HG03039 (cell line): ENCODE measurements around the gene CPNE8.
A peak's percentile ranks its signal among the peaks of the same experiment; 100 is the strongest.

Experiments
- ATAC-seq: cut with Tn5 transposase; IDR thresholded peaks from one replicate; pipeline ENCODE4 v1.9.1; 2021; ENCODE audit warnings: mild to moderate bottlenecking, moderate library complexity; ENCODE audit not compliant: unreplicated experiment

Gene CPNE8

GRCh38 chr12:38838056-38838850 lies 67.1 kb downstream of the CPNE8 start:
- no peak for ATAC-seq

- no peak for ATAC-seq
These were observed 73.7 kb downstream of the CPNE8 start for GRCh38 chr12:38831715-38832114.

GRCh38 chr12:38825006-38825405 lies 80.4 kb downstream of the CPNE8 start:
- ATAC-seq: no peak

GRCh38 chr12:38823738-38824137 lies 81.7 kb downstream of the CPNE8 start:
- no peak for ATAC-seq

- no peak for ATAC-seq
These were observed 82.1 kb downstream of the CPNE8 start for GRCh38 chr12:38823314-38823713.

GRCh38 chr12:38817942-38818341 lies 87.4 kb downstream of the CPNE8 start:
- ATAC-seq: no peak

GRCh38 chr12:38813923-38814322 lies 91.5 kb downstream of the CPNE8 start:
- ATAC-seq: no peak

- ATAC-seq: no peak
These were observed 93.5 kb downstream of the CPNE8 start for GRCh38 chr12:38811814-38812356.

GRCh38 chr12:38809832-38810231 lies 95.6 kb downstream of the CPNE8 start:
- no peak for ATAC-seq

- ATAC-seq: no peak
These were observed 117.3 kb downstream of the CPNE8 start for GRCh38 chr12:38788106-38788505.

GRCh38 chr12:38785381-38785780 lies 120.0 kb downstream of the CPNE8 start:
- ATAC-seq: no peak

GRCh38 chr12:38783304-38783703 lies 122.1 kb downstream of the CPNE8 start:
- ATAC-seq: no peak

- ATAC-seq: no peak
These were observed 123.0 kb downstream of the CPNE8 start for GRCh38 chr12:38782359-38782758.

GRCh38 chr12:38776647-38777046 lies 128.7 kb downstream of the CPNE8 start:
- no peak for ATAC-seq

- peak; percentile 97 for ATAC-seq
These were observed 129.9 kb downstream of the CPNE8 start for GRCh38 chr12:38775457-38775856.

GRCh38 chr12:38772437-38772836 lies 133.0 kb downstream of the CPNE8 start:
- no peak for ATAC-seq

- ATAC-seq: peak; percentile 55
These were observed 133.5 kb downstream of the CPNE8 start for GRCh38 chr12:38771871-38772270.

- ATAC-seq: no peak
These were observed 143.6 kb downstream of the CPNE8 start for GRCh38 chr12:38761636-38762342.

GRCh38 chr12:38761111-38761510 lies 144.3 kb downstream of the CPNE8 start:
- no peak for ATAC-seq

GRCh38 chr12:38759621-38760020 lies 145.8 kb downstream of the CPNE8 start:
- ATAC-seq: no peak

- ATAC-seq: no peak
These were observed 158.6 kb downstream of the CPNE8 start for GRCh38 chr12:38746744-38747143.

- ATAC-seq: no peak
These were observed 159.8 kb downstream of the CPNE8 start for GRCh38 chr12:38745601-38746000.
